Ovary (tissue), 9 donors: ENCODE data around the gene NBEA. TPM values are rescaled to one million over a fixed set of nuclear protein-coding genes. Genes with fewer than 3 reads are reported as not detected.
"Not testable (repeated sequence)": the region's sequence is repeated elsewhere in the genome, so short reads cannot be mapped to it uniquely, and the experiment has no call there.

Experiments
- DNase-seq, 5 donors: peaks; one replicate each; pipeline ENCODE4 v3.0.0-alpha.2; 2019 to 2020
- H3K27ac ChIP-seq, 2 donors: fragments of 200-600 bp; one replicate each; pipeline versions ENCODE4 v1.5.1 to v1.8.0; 2019 to 2022
- H3K27me3 ChIP-seq: fragments of 200-600 bp; one replicate; pipeline ENCODE4 v1.8.0; 2022
- H3K36me3 ChIP-seq: fragments of 200-600 bp; sonication (generic); one replicate; pipeline ENCODE4 v1.5.1; 2019
- H3K4me1 ChIP-seq: one replicate; pipeline ENCODE4 v1.8.1; 2013; ENCODE audit warnings: mild to moderate bottlenecking, moderate library complexity; ENCODE audit not compliant: insufficient read depth
- H3K4me3 ChIP-seq: fragments of 200-600 bp; sonication (generic); one replicate; pipeline ENCODE4 v1.5.1; 2017
- H3K9me3 ChIP-seq, 2 donors: fragments of 200-600 bp in 1 of 2; sonication (generic) in 1 of 2; one replicate each; pipeline versions ENCODE4 v1.5.1 to v1.8.1; 2013 to 2019; ENCODE audit warnings: mild to moderate bottlenecking in 1 of 2, moderate library complexity in 1 of 2
- CTCF ChIP-seq, 3 donors: fragments of 450-650 bp in 2 of 3; fragments of 200-600 bp in 1 of 3; IDR thresholded peaks; one replicate each; pipeline versions ENCODE4 v1.5.1 to v1.8.0; 2016 to 2022; ENCODE audit warnings: antibody characterized with exemption in 3 of 3, mild to moderate bottlenecking in 1 of 3
- EP300 ChIP-seq: sonication (generic); formaldehyde crosslinking; IDR thresholded peaks from one replicate; pipeline ENCODE4 v1.6.1; 2017; ENCODE audit warnings: antibody characterized with exemption
- POLR2A ChIP-seq: fragments of 450-650 bp; IDR thresholded peaks from one replicate; pipeline ENCODE4 v1.6.1; 2017; ENCODE audit warnings: antibody characterized with exemption, mild to moderate bottlenecking, moderate library complexity
- WGBS, 3 donors: extraction: QIAGEN DNeasy Blood & Tissue Kit in 1 of 3; methylation state at CpG; one replicate each; pipeline versions ENCODE4 v1.1.5 to v1.1.7; 2013 to 2017; 5-methylcytosine and 5-hydroxymethylcytosine counted together
- intact Hi-C, 4 donors: fragments of 100-400 bp; cut with DNase I; formaldehyde crosslinking; loops; one replicate each; pipeline versions ENCODE4 v1.11.0 to v1.15.1; 2022 to 2023
- polyA plus RNA-seq, 2 donors: library from polyadenylated mRNA; stranded (reverse); fragments of 200-250 nt in 1 of 2; fragments of 350-450 nt in 1 of 2; fragmentation: Illumina TruSeq in 1 of 2; extraction: RNeasy Lipid Tissue Mini Kit (QIAGEN cat#74804) in 1 of 2; gene quantifications; one replicate each; pipeline ENCODE4 v1.2.3, GENCODE V29; 2013 to 2014
- total RNA-seq, 7 donors: library from RNA; depleted of rRNA in 2 of 7; stranded (reverse); fragments of >200 nt in 2 of 7; fragmentation: NEBNext Ultra II Directional in 3 of 7; extraction: Animal tissue kit (Norgen Biotek cat#: 25700) in 3 of 7; gene quantifications; one replicate each; pipeline versions ENCODE4 v1.1.0 to v1.2.4, GENCODE V29; 2016 to 2023
- donor health status: DM: no; HTN: no; CAD: no; lungs with moderate emphysema.
- donor health status: DM: no; HTN: no; CAD: no.
- donor health status: Bipolar disorder and iron deficiency.
- donor health status: DM: yes; HTN: yes; CAD: no.
- donor health status: DM: no; HTN: no; CAD: no.
- donor health status: DM: yes; HTN: yes; CAD: no.

Gene NBEA
- total and polyA plus RNA-seq, 9 donors, result 5.8 to 18.9 (median 16.0) TPM

GRCh38 chr13:35392768-35393167 is 450.7 kb downstream of the NBEA start:
- Histone ChIP-seq H3K27ac (no peak overlapping the region), H3K27me3 (no peaks in the 10 kb centered on the region), H3K36me3 (no peaks in the 10 kb centered on the region), H3K4me1 (no peaks in the 10 kb centered on the region), H3K4me3 (no peak overlapping the region), H3K9me3 (no peaks in the 10 kb centered on the region)
- DNase-seq, result no peak
- no peak for TF ChIP-seq EP300
- no peak for TF ChIP-seq POLR2A
- TF ChIP-seq CTCF (IDR thresholded peaks at IDR 0.05), result no peak
- 83 to 86% (median 84%) methylated on average over 2 of the region's 2 CpGs for WGBS, 3 donors
- intact Hi-C loops, result no loop called here

GRCh38 chr13:35393886-35394285 is 451.8 kb downstream of the NBEA start:
- Histone ChIP-seq H3K27ac (no peak overlapping the region), H3K4me1 (no peaks in the 10 kb centered on the region), H3K36me3 (no peaks in the 10 kb centered on the region), H3K9me3 (no peaks in the 10 kb centered on the region), H3K4me3 (no peak overlapping the region), H3K27me3 (no peaks in the 10 kb centered on the region)
- TF ChIP-seq POLR2A (no peak), EP300 (no peak), CTCF (IDR thresholded peaks at IDR 0.05) (no peak)
- intact Hi-C loops, result no loop called here
- 76 to 84% (median 80%) methylated on average over 2 of the region's 2 CpGs for WGBS, 3 donors
- no peak for DNase-seq

- H3K4me3 ChIP-seq, intact Hi-C loops: not testable (repeated sequence)
- 90 to 98% (median 96%) methylated on average over 2 of the region's 2 CpGs for WGBS, 3 donors
Measured at GRCh38 chr13:35408285-35408684, 466.2 kb downstream of the NBEA start.

GRCh38 chr13:35411059-35411744 is 469.1 kb downstream of the NBEA start:
- WGBS, 3 donors, result 78 to 95% (median 94%) methylated on average over 2 of the region's 2 CpGs

More at GRCh38 chr13:35408285-35408684, 466.2 kb downstream of the NBEA start:
- not testable (repeated sequence) for H3K9me3 ChIP-seq, H3K36me3 ChIP-seq, H3K27ac ChIP-seq, H3K27me3 ChIP-seq, DNase-seq, H3K4me1 ChIP-seq

More at GRCh38 chr13:35411059-35411744, 469.1 kb downstream of the NBEA start:
- H3K4me3 ChIP-seq, result no peak overlapping the region
- intact Hi-C loops, result no loop called here
- H3K27ac ChIP-seq, result no peak overlapping the region
- DNase-seq, result no peak
- H3K9me3 ChIP-seq, result no peaks in the 10 kb centered on the region
- no peaks in the 10 kb centered on the region for H3K36me3 ChIP-seq
- TF ChIP-seq CTCF (IDR thresholded peaks at IDR 0.05) (no peak), EP300 (no peak), POLR2A (no peak)
- H3K27me3 ChIP-seq, result no peaks in the 10 kb centered on the region
- no peaks in the 10 kb centered on the region for H3K4me1 ChIP-seq
